GM21447 (cell line): Measurements from ENCODE around the gene STXBP6.

Experiments used
- ATAC-seq: cut with Tn5 transposase; IDR thresholded peaks from one replicate; pipeline ENCODE4 v1.9.1; 2021; ENCODE audit not compliant: unreplicated experiment

Gene STXBP6

GRCh38 chr14:24863968-24864684 lies 185.8 kb downstream of the STXBP6 start:
- no peak for ATAC-seq

GRCh38 chr14:24861083-24861630 lies 188.8 kb downstream of the STXBP6 start:
- ATAC-seq = no peak

DNA sequence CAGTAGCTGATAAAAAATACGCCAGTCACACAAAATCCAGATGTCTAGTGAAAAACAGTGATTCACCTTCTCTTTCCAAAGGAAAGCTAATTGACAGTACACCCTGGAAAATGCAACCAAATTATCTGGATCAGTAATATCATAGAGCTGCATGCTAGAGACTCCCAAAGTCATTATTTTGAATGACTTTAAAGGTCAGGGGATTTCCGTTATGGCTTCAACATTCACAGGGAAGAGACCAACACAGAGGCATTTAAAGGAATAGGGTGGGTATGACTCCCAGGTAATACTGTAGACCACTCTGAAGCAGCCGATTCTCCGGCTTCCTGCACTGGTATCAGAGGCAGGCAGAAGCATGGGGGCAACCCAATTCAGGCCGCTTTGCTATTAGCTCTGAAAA lies 190.4 kb downstream of the STXBP6 start:
- ATAC-seq = no peak

DNA sequence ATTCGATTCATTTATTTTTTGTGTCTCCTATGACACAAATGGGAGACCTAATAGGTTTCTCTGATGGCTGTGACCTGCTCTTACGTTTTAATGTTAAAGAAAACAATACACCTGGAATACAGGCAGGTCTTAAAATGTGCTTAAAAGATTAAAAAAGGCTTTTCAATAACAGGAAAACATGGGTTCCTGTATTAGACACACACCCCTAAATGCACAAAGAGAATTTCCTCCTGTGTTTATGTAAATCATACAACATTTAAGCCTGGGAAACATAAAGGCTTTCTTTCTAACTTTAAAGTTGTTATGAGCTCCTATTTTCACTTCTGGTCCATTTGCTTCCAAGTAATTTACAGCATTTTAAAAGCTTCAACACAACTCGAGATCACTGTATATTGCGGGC lies 191.3 kb downstream of the STXBP6 start:
- ATAC-seq = no peak

DNA sequence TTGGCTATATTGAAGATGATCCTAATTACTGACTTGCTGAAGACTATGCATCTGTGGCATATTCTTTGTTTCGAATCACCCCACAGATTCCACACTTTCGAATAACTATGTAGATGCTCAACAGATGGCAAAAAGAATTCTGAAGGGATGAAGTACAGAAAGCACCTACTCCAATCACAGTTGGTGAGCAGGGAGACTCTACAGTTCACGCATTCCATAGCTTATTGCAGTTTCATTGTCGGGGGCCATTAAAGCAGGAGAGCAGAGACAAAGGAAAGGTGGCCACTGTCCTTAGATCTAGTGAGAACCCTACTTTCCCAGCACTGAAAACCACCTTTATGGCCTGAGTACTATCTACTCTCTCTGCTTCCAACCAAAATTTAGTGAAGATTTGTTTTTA lies 191.9 kb downstream of the STXBP6 start:
- ATAC-seq = no peak

DNA sequence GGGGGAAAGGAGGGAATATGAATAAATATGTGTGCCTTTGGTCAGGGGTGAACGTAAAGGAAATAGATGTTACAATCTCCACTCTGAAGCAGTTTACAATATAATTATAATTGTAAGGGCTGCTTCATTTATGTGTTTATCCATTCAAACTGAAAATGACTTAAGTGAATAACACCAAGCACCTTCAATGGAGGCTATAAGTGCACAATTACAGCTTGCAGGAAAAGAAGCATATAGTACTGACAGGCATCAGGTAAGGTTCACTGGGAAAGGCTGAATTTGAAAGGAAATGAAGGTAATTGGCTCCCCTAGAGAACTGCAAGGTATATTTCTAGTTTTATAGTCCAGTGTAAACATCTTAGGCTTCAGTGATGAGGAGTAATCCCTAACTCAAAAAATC lies 192.7 kb downstream of the STXBP6 start:
- ATAC-seq = no peak

- ATAC-seq = no peak
Observed at GRCh38 chr14:24853446-24853845, 196.5 kb downstream of the STXBP6 start.

- ATAC-seq = no peak
Observed at GRCh38 chr14:24852312-24853060, 197.5 kb downstream of the STXBP6 start.

DNA sequence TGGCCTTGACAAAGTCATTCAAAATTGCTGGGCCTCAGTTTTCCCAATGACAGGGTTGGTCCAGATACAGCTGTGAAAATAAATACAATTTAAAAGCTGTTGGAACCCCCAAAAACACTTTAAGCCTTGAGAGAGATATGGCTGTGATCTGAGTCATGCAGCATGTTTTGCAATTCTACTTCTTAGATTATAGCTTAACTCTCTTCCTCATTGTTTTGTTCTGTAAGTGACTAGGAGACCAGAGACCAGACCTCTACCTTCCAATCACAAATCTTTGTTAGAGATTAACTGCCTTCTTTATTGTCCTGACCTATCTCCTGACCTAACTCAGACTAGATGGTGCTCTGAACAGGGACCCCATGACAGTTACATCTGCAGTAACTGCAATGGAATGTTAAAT lies 198.1 kb downstream of the STXBP6 start:
- ATAC-seq = no peak

GRCh38 chr14:24851406-24851805 lies 198.5 kb downstream of the STXBP6 start:
- no peak for ATAC-seq

DNA sequence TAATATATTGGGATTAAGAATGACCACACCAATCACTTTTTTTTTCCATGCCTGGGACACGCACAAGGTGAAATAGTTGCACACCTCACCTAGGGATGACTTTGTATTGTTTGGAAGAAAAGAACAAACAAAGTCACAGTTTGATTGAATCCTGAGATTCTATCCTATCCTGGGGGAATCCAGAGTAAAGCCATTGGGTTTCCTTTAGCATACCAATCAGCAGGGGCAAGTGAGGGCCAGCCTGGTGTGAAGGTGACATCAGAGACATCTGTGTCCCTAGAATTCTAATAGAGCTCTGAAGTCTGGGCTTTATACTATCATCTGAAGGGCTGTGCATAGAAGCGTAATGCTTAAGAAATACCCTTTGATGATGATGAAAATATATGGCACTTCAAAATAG lies 199.9 kb downstream of the STXBP6 start:
- ATAC-seq = no peak

GRCh38 chr14:24849471-24849870 lies 200.5 kb downstream of the STXBP6 start:
- ATAC-seq = no peak

- ATAC-seq = no peak
Observed at GRCh38 chr14:24848102-24848790, 201.7 kb downstream of the STXBP6 start.

DNA sequence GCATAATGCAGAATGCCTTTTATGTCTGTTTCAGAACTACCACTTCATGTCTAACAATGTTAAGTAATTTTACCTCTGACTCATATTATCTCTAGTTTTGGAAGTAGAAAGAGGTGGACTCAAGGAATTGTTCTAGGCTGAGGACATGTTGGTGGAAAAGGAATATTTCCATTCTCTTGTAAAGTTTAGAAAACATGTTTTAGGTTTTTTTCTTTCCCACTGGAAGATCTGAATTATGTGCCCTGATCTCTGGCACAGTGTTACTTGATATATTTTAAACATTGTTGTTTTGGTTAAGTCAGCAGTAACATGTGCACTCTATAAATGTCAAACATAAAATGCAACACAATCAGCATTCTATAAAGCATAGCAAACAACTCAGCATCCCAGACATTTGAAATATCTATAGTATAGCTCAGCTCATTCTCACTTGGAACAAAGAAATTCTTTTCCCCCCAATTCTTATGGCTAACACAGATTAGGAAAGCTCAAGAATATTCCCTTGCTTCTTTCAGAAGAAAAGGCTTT lies 202.3 kb downstream of the STXBP6 start:
- no peak for ATAC-seq

DNA sequence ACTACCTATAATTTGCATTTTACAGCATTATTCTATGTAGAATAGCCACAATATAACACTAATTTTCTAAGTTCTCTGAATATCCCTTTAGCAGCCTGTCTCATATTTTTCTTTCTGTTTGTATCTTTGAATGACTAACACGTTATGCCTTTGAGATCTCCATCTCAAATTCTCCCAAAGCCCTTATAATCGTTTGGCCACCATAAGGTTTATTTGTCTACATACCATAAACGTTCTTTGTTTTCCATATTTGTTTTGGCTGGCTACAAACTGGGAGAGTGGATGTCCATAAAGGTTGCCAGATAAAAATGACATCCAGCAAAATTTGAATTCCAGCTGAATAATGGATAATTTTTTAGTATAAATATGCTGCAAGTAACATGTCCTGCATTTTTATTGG lies 203.7 kb downstream of the STXBP6 start:
- ATAC-seq = no peak

DNA sequence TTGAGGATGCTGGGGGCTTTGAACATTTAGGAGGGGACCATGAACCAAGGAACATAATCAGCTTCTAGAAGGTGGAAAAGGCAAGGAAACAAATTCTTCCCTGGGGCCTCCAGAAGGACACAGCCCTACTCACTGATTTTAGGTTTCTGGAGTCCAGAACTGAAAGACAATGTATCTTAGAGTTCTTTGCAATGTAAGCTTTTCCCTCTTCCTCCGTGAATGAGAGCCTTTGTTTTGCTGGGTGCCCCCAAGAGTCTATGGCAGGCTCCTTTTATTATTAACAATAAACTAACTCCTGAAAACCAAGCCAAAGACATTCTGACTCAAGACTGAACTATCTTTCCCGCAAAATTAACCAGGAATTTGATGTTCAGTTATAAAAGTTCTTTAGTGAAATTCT lies 204.1 kb downstream of the STXBP6 start:
- no peak for ATAC-seq

GRCh38 chr14:24844011-24844410 lies 205.9 kb downstream of the STXBP6 start:
- ATAC-seq = no peak

DNA sequence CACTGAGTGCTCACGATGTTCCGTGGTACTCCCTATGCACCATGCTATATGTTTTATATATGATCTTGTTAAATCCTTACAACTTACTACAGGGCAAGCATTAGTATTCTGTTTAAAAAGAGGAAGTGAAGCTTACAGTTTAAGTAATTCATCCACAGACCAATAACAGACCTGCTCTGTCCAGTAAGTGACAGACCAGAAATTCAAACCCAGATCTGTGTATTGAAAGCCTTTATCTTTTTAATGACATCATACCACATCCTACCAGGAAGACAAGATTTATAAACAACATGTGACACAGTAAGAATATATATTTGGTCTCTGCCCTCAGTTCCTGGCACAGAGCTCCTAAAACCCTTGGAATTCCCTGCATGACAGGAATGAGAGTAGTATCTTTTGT lies 206.5 kb downstream of the STXBP6 start:
- ATAC-seq = peak; percentile 83

DNA sequence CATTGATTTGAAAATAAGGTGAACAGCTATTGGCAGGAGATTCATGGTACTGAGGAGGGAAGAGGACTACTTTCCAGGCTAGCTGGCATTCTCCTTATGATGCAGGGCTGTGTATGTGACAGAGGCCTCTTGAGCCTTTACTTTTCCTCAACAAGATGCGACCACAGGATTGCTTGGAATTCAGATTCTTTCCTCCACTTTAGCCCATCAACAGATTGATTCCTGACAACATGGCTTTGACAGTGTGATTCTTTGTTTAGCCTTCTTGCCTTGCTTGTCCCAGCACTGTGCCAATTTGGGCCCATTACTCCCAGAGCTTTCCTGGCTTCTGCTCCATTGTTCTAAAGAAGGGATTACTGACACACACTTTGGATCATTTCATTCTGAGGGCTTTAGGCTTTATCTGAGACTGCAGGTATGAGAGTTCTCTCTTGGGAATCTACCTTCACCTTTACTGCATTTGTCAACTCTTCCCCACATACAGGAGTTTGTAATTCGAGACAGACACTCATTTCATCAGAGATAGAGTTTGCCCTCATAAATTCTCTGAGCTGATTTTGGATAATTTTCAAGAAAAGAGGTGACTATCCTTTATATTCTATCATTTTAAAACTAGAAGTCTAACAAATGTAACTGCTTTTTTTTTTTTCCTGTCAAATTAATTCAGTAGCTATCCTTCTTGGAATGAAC lies 209.6 kb downstream of the STXBP6 start:
- no peak for ATAC-seq

GRCh38 chr14:24839617-24840203 lies 210.2 kb downstream of the STXBP6 start:
- no peak for ATAC-seq
